HCT116 (cell line): ENCODE measurements around the gene TLE4. TPM values are rescaled to one million over a fixed set of nuclear protein-coding genes. Genes with fewer than 3 reads are reported as not detected.

Source experiments
- ATAC-seq: fragments of 200-7000 bp; cut with Tn5 transposase; 2 replicates; pipeline ENCODE4 v1.9.1; 2020; ENCODE audit warnings: mild to moderate bottlenecking, moderate library complexity
- BruUV-seq: library from RNA; stranded (reverse); fragments of 400-500 nt; replicated peaks from 2 replicates; lab custom pipeline; 2021; lab: Mats Ljungman, UMichigan
- CTCF ChIA-PET: fragments of 300-600 bp; sonication (Branson Sonifier 250); formaldehyde crosslinking; loops from one replicate; lab custom pipeline; 2021; ENCODE audit warnings: antibody characterized with exemption; lab: Charles Lee
- POLR2A ChIA-PET: fragments of 300-600, 350-600 bp; sonication (Branson Sonifier 250); formaldehyde crosslinking; loops from one replicate; lab custom pipeline; 2021; ENCODE audit warnings: antibody characterized with exemption; lab: Charles Lee
- RAD21 ChIA-PET, 2 experiments: fragments of 300-600 bp; sonication (Branson Sonifier 250); formaldehyde crosslinking; loops; one replicate each; lab custom pipeline; 2023; ENCODE audit warnings: low total read pairs in 2 of 2; ENCODE audit not compliant: uncharacterized antibody in 2 of 2, unreplicated experiment in 2 of 2, low non-redundant PET in 1 of 2; lab: Charles Lee
- DNase-seq: peaks from one replicate; pipeline ENCODE4 v3.0.0-alpha.2; 2010; ENCODE audit warnings: low read depth, low spot score
- H2AFZ ChIP-seq: fragments of 200-600 bp; shearing (Covaris generic), sonication (generic); 2 replicates; pipeline ENCODE4 v1.6.1; 2017; ENCODE audit warnings: low read depth, mixed run types, mixed read lengths, antibody characterized with exemption, low read length; ENCODE audit not compliant: poor library complexity, severe bottlenecking
- H3K27ac ChIP-seq: 2 replicates; pipeline ENCODE4 v1.5.1; 2012; ENCODE audit warnings: low read depth, low read length
- H3K27me3 ChIP-seq: fragments of 200-600 bp; sonication (generic); 2 replicates; pipeline ENCODE4 v1.6.1; 2016; ENCODE audit warnings: mixed run types, low read length, mixed read lengths; ENCODE audit not compliant: insufficient read depth
- H3K36me3 ChIP-seq, 2 experiments: fragments of 200-500 bp in 1 of 2; fragments of 200-600 bp in 1 of 2; sonication (Bioruptor generic) in 1 of 2; sonication (generic) in 1 of 2; 2 replicates each; pipeline versions ENCODE4 v1.5.1 to v1.6.1; 2014 to 2016; ENCODE audit warnings: low read length in 2 of 2, inconsistent platforms in 1 of 2, mixed read lengths in 1 of 2, mixed run types in 1 of 2; ENCODE audit not compliant: insufficient read depth in 2 of 2, control insufficient read depth in 1 of 2
- H3K4me1 ChIP-seq, 2 experiments: fragments of 200-600 bp in 1 of 2; sonication (generic) in 1 of 2; 2 replicates each; pipeline versions ENCODE4 v1.5.1 to v1.6.1; 2012 to 2017; ENCODE audit warnings: low read length in 2 of 2, inconsistent platforms in 1 of 2, mild to moderate bottlenecking in 1 of 2, mixed read lengths in 1 of 2, mixed run types in 1 of 2, moderate library complexity in 1 of 2; ENCODE audit not compliant: insufficient read depth in 2 of 2, control insufficient read depth in 1 of 2
- H3K4me2 ChIP-seq: fragments of 200-600 bp; sonication (generic); 2 replicates; pipeline ENCODE4 v1.6.1; 2017; ENCODE audit warnings: mixed run types, low read length, mixed read lengths
- H3K4me3 ChIP-seq, 2 experiments: fragments of 200-600 bp in 1 of 2; sonication (generic) in 1 of 2; replicated peaks in 1 of 2; 2 replicates each; pipeline ENCODE4 v1.5.1; 2011 to 2016; ENCODE audit warnings: low read length in 2 of 2, control low read depth in 1 of 2, low read depth in 1 of 2, mild to moderate bottlenecking in 1 of 2, mixed read lengths in 1 of 2, mixed run types in 1 of 2
- H3K79me2 ChIP-seq: fragments of 200-600 bp; sonication (generic); 2 replicates; pipeline ENCODE4 v1.6.1; 2017; ENCODE audit warnings: mild to moderate bottlenecking, mixed run types, low read length, moderate library complexity, mixed read lengths; ENCODE audit not compliant: insufficient read depth
- H3K9ac ChIP-seq: fragments of 200-600 bp; sonication (generic); 2 replicates; pipeline ENCODE4 v1.6.1; 2016; ENCODE audit warnings: low read length, mixed read lengths
- H3K9me2 ChIP-seq: fragments of 200-600 bp; sonication (generic), shearing (Covaris generic); 2 replicates; pipeline ENCODE4 v1.6.1; 2017; ENCODE audit warnings: mixed run types, mild to moderate bottlenecking, moderate library complexity; ENCODE audit not compliant: insufficient read depth
- H3K9me3 ChIP-seq, 2 experiments: fragments of 200-500 bp in 1 of 2; fragments of 200-600 bp in 1 of 2; sonication (Bioruptor generic) in 1 of 2; sonication (generic) in 1 of 2; 2 replicates each; pipeline ENCODE4 v1.6.1; 2014 to 2017; ENCODE audit warnings: low read length in 2 of 2, mixed read lengths in 2 of 2, inconsistent platforms in 1 of 2, low read depth in 1 of 2, mild to moderate bottlenecking in 1 of 2, mixed run types in 1 of 2, moderate library complexity in 1 of 2; ENCODE audit not compliant: control insufficient read depth in 1 of 2, insufficient read depth in 1 of 2
- H4K20me1 ChIP-seq: fragments of 200-600 bp; sonication (generic), shearing (Covaris generic); 2 replicates; pipeline ENCODE4 v1.6.1; 2017; ENCODE audit warnings: mixed run types, mild to moderate bottlenecking, moderate library complexity; ENCODE audit not compliant: insufficient read depth
- ATF3 ChIP-seq: IDR thresholded peaks from 2 replicates; pipeline ENCODE4 v1.6.1; 2012
- CBX3 ChIP-seq: IDR thresholded peaks from 2 replicates; pipeline ENCODE4 v1.6.1; 2012; ENCODE audit warnings: low read depth
- EGR1 ChIP-seq: IDR thresholded peaks from 2 replicates; pipeline ENCODE4 v1.6.1; 2012; ENCODE audit warnings: low read depth
- EZH2 ChIP-seq: fragments of 200-600 bp; sonication (generic); IDR thresholded peaks from 2 replicates; pipeline ENCODE4 v1.6.1; 2017; ENCODE audit warnings: antibody characterized with exemption, mixed run types
- MAX ChIP-seq: IDR thresholded peaks from 2 replicates; pipeline ENCODE4 v1.6.1; 2012
- POLR2A ChIP-seq: IDR thresholded peaks from 2 replicates; pipeline ENCODE4 v1.7.0; 2011; ENCODE audit warnings: borderline replicate concordance; ENCODE audit not compliant: insufficient read depth, insufficient read length; ENCODE audit errors: extremely low read depth
- RAD21 ChIP-seq: IDR thresholded peaks from 2 replicates; pipeline ENCODE4 v1.6.1; 2012; ENCODE audit warnings: low read depth, mild to moderate bottlenecking
- REST ChIP-seq: IDR thresholded peaks from 2 replicates; pipeline ENCODE4 v1.6.1; 2012; ENCODE audit warnings: low read depth
- SRF ChIP-seq: IDR thresholded peaks from 2 replicates; pipeline ENCODE4 v1.6.1; 2012; ENCODE audit warnings: low read depth
- TCF7L2 ChIP-seq: IDR thresholded peaks from 2 replicates; pipeline ENCODE4 v1.7.0; 2011; ENCODE audit warnings: borderline replicate concordance, inconsistent platforms; ENCODE audit not compliant: insufficient read depth, insufficient read length; ENCODE audit errors: extremely low read depth
- ZNF274 ChIP-seq: fragments of 200-500 bp; sonication (Bioruptor generic); IDR thresholded peaks from 2 replicates; pipeline ENCODE4 v1.6.1; 2014; ENCODE audit warnings: mild to moderate bottlenecking, low read depth, low read length, inconsistent platforms
- intact Hi-C: fragments of 100-400 bp; cut with micrococcal nuclease; formaldehyde crosslinking; loops from 2 replicates; pipeline ENCODE4 v1.10.0; 2022
- total RNA-seq: library from RNA; stranded (reverse); gene quantifications from one replicate; pipeline ENCODE4 v1.2.1, GENCODE V29; 2021; ENCODE audit not compliant: unreplicated experiment
- TF ChIP-seq, protein P1 (sequence below): IDR thresholded peaks from 2 replicates; pipeline ENCODE4 v1.6.1; 2011; ENCODE audit warnings: mild to moderate bottlenecking, low read length, moderate library complexity; ENCODE audit not compliant: insufficient replicate concordance; ENCODE audit errors: extremely low read depth
- TF ChIP-seq, protein P2 (sequence below), 3 experiments: fragments of 200-600 bp in 1 of 3; sonication (generic) in 1 of 3; IDR thresholded peaks in 2 of 3; conservative IDR thresholded peaks in 1 of 3; 2 replicates each; pipeline ENCODE4 v1.5.1; 2012 to 2017; ENCODE audit warnings: low read depth in 2 of 3, low read length in 2 of 3, antibody characterized with exemption in 1 of 3, borderline replicate concordance in 1 of 3, control low read depth in 1 of 3, mild to moderate bottlenecking in 1 of 3, mixed read lengths in 1 of 3, mixed run types in 1 of 3, moderate library complexity in 1 of 3; ENCODE audit not compliant: insufficient read depth in 1 of 3

Gene TLE4
- total RNA-seq, 1 experiment from 2014 or later = 0.39 TPM

DNA sequence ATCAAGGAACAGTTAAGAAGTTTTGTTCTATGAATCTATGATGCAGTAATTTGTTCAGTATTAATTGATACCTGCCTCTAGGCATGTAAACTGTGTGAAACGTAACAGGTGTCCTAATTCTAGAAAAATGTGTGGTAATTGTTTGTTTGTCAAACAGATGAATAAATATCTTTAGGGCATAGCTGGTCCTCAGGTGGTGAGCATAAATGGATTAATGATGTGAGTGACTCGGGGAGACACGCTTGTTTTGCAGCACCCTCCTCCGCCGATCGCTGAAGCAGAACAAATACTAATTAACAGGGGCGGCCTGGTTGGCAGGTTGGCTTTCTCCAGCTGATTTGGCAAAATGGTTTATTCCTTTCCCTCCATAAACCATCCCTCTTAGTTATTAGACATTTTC is 88.8 kb downstream of the TLE4 start:
- DNase-seq = no peak
- Histone ChIP-seq H3K36me3 (no peaks in the 10 kb centered on the region), H3K9ac (no peak overlapping the region), H3K9me2 (no peaks in the 10 kb centered on the region), H3K4me1 (no peaks in the 10 kb centered on the region), H3K9me3 (peaks cover 0 to 13% of the 10 kb centered on the region in 2 experiments; a peak in 2 of 4 replicates), H2AFZ (no peak overlapping the region), H3K4me3 (no peak overlapping the region), H4K20me1 (no peaks in the 10 kb centered on the region), H3K27me3 (no peaks in the 10 kb centered on the region), H3K79me2 (no peaks in the 10 kb centered on the region), H3K27ac (no peak overlapping the region), H3K4me2 (no peak overlapping the region)
- ATAC-seq = no peak
- RAD21 ChIA-PET = no interaction called here
- BruUV-seq = no TSS peak
- intact Hi-C loops = no loop called here
- CTCF ChIA-PET = no interaction called here
- no peak for TF ChIP-seq RAD21
- TF ChIP-seq CBX3 = no peak
- no peak for TF ChIP-seq EZH2
- no peak for TF ChIP-seq ATF3
- POLR2A ChIA-PET = no interaction called here

GRCh38 chr9:79661279-79661678 is 89.5 kb downstream of the TLE4 start:
- ChIA-PET CTCF (no interaction called here), RAD21 (no interaction called here), POLR2A (no interaction called here)
- no TSS peak for BruUV-seq
- H3K4me1 ChIP-seq = no peaks in the 10 kb centered on the region
- no peak overlapping the region for H3K27ac ChIP-seq
- no peak for DNase-seq
- intact Hi-C loops = no loop called here
- H3K27me3 ChIP-seq = no peaks in the 10 kb centered on the region
- no peak overlapping the region for H3K4me2 ChIP-seq
- no peak overlapping the region for H2AFZ ChIP-seq
- no peak overlapping the region for H3K9ac ChIP-seq
- H3K9me2 ChIP-seq = no peaks in the 10 kb centered on the region
- no peaks in the 10 kb centered on the region for H3K36me3 ChIP-seq
- ATAC-seq = no peak
- H3K4me3 ChIP-seq = no peak overlapping the region
- H4K20me1 ChIP-seq = no peaks in the 10 kb centered on the region
- no peaks in the 10 kb centered on the region for H3K79me2 ChIP-seq
- peaks cover 0 to 13% of the 10 kb centered on the region in 2 experiments; a peak in 2 of 4 replicates for H3K9me3 ChIP-seq
- TF ChIP-seq EGR1 = no peak
- no peak for TF ChIP-seq ZNF274
- no peak for TF ChIP-seq SRF
- TF ChIP-seq MAX = no peak
- no peak for TF ChIP-seq TCF7L2
- no peak for TF ChIP-seq REST
- TF ChIP-seq, protein P1, sequence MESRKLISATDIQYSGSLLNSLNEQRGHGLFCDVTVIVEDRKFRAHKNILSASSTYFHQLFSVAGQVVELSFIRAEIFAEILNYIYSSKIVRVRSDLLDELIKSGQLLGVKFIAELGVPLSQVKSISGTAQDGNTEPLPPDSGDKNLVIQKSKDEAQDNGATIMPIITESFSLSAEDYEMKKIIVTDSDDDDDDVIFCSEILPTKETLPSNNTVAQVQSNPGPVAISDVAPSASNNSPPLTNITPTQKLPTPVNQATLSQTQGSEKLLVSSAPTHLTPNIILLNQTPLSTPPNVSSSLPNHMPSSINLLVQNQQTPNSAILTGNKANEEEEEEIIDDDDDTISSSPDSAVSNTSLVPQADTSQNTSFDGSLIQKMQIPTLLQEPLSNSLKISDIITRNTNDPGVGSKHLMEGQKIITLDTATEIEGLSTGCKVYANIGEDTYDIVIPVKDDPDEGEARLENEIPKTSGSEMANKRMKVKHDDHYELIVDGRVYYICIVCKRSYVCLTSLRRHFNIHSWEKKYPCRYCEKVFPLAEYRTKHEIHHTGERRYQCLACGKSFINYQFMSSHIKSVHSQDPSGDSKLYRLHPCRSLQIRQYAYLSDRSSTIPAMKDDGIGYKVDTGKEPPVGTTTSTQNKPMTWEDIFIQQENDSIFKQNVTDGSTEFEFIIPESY = no peak
- TF ChIP-seq, protein P2, sequence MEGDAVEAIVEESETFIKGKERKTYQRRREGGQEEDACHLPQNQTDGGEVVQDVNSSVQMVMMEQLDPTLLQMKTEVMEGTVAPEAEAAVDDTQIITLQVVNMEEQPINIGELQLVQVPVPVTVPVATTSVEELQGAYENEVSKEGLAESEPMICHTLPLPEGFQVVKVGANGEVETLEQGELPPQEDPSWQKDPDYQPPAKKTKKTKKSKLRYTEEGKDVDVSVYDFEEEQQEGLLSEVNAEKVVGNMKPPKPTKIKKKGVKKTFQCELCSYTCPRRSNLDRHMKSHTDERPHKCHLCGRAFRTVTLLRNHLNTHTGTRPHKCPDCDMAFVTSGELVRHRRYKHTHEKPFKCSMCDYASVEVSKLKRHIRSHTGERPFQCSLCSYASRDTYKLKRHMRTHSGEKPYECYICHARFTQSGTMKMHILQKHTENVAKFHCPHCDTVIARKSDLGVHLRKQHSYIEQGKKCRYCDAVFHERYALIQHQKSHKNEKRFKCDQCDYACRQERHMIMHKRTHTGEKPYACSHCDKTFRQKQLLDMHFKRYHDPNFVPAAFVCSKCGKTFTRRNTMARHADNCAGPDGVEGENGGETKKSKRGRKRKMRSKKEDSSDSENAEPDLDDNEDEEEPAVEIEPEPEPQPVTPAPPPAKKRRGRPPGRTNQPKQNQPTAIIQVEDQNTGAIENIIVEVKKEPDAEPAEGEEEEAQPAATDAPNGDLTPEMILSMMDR (IDR thresholded peaks at IDR 0.05 in 2 of 3, conservative IDR thresholded peaks at IDR 0.05 in 1 of 3; ENCODE audit: borderline replicate concordance in 1 of 3, insufficient read depth in 1 of 3, low read depth in 2 of 3, low read length in 2 of 3) = no peak
- no peak for TF ChIP-seq EZH2
- TF ChIP-seq POLR2A = no peak
